Measurements from ENCODE around the gene TRAM2.

The TRAM2 gene

GRCh38 chr6:52551483-52552277 is 25.2 kb downstream of the TRAM2 start:
- no peak overlapping the region for H3K4me3 ChIP-seq (ENCODE audit: insufficient read depth, low read length, poor library complexity, severe bottlenecking)
- H3K27me3 ChIP-seq (ENCODE audit: low read length) = no peaks in the 10 kb centered on the region
- no peak overlapping the region for H3K27ac ChIP-seq (ENCODE audit: low read depth, low read length)
- no peak overlapping the region for H3K9ac ChIP-seq (ENCODE audit: low read length)
- TF ChIP-seq EZH2phosphoT487 (conservative IDR thresholded peaks at IDR 0.05; ENCODE audit: low read length) = no peak
- no peak for TF ChIP-seq CTCF (IDR thresholded peaks at IDR 0.05; ENCODE audit: insufficient read depth, low read length, poor library complexity, severe bottlenecking)
- H3F3A ChIP-seq (ENCODE audit: insufficient read depth) = no peaks in the 10 kb centered on the region
- no peaks in the 10 kb centered on the region for H3K9me2 ChIP-seq (replicated peaks; ENCODE audit: insufficient read depth, low read length)
- no peak overlapping the region for H3K4me2 ChIP-seq (ENCODE audit: low read depth, low read length, poor library complexity, severe bottlenecking)
- no peaks in the 10 kb centered on the region for H4K20me1 ChIP-seq (ENCODE audit: low read depth, low read length)
- H3K36me3 ChIP-seq (ENCODE audit: low read length) = no peaks in the 10 kb centered on the region
- no peak overlapping the region for H2AFZ ChIP-seq (ENCODE audit: low read depth, low read length, severe bottlenecking)
- H3K79me2 ChIP-seq (ENCODE audit: insufficient read depth, low read length) = no peaks in the 10 kb centered on the region
- no peaks in the 10 kb centered on the region for H3K9me3 ChIP-seq (ENCODE audit: insufficient read depth, low read length)

- Histone ChIP-seq H3K27me3 (ENCODE audit: low read length) (no peaks in the 10 kb centered on the region), H3K9me2 (replicated peaks; ENCODE audit: insufficient read depth, low read length) (no peaks in the 10 kb centered on the region), H2AFZ (ENCODE audit: low read depth, low read length, severe bottlenecking) (no peak overlapping the region), H3F3A (ENCODE audit: insufficient read depth) (no peaks in the 10 kb centered on the region), H3K9ac (ENCODE audit: low read length) (no peak overlapping the region), H3K9me3 (ENCODE audit: insufficient read depth, low read length) (no peaks in the 10 kb centered on the region), H3K4me2 (ENCODE audit: low read depth, low read length, poor library complexity, severe bottlenecking) (no peak overlapping the region), H3K4me3 (ENCODE audit: insufficient read depth, low read length, poor library complexity, severe bottlenecking) (no peak overlapping the region), H3K27ac (ENCODE audit: low read depth, low read length) (no peak overlapping the region), H3K79me2 (ENCODE audit: insufficient read depth, low read length) (no peaks in the 10 kb centered on the region), H3K36me3 (ENCODE audit: low read length) (no peaks in the 10 kb centered on the region), H4K20me1 (ENCODE audit: low read depth, low read length) (no peaks in the 10 kb centered on the region)
- TF ChIP-seq CTCF (IDR thresholded peaks at IDR 0.05; ENCODE audit: insufficient read depth, low read length, poor library complexity, severe bottlenecking) = no peak
- no peak for TF ChIP-seq EZH2phosphoT487 (conservative IDR thresholded peaks at IDR 0.05; ENCODE audit: low read length)
These were observed 26.0 kb downstream of the TRAM2 start for GRCh38 chr6:52550870-52551269.

- Histone ChIP-seq H3K9ac (ENCODE audit: low read length) (no peak overlapping the region), H3K9me3 (ENCODE audit: insufficient read depth, low read length) (no peaks in the 10 kb centered on the region), H3K27me3 (ENCODE audit: low read length) (no peaks in the 10 kb centered on the region), H4K20me1 (ENCODE audit: low read depth, low read length) (no peaks in the 10 kb centered on the region), H3K4me3 (ENCODE audit: insufficient read depth, low read length, poor library complexity, severe bottlenecking) (no peak overlapping the region), H3F3A (ENCODE audit: insufficient read depth) (no peaks in the 10 kb centered on the region), H3K27ac (ENCODE audit: low read depth, low read length) (no peak overlapping the region), H3K79me2 (ENCODE audit: insufficient read depth, low read length) (no peaks in the 10 kb centered on the region), H3K4me2 (ENCODE audit: low read depth, low read length, poor library complexity, severe bottlenecking) (no peak overlapping the region), H2AFZ (ENCODE audit: low read depth, low read length, severe bottlenecking) (no peak overlapping the region), H3K9me2 (replicated peaks; ENCODE audit: insufficient read depth, low read length) (no peaks in the 10 kb centered on the region), H3K36me3 (ENCODE audit: low read length) (no peaks in the 10 kb centered on the region)
- no peak for TF ChIP-seq CTCF (IDR thresholded peaks at IDR 0.05; ENCODE audit: insufficient read depth, low read length, poor library complexity, severe bottlenecking)
- TF ChIP-seq EZH2phosphoT487 (conservative IDR thresholded peaks at IDR 0.05; ENCODE audit: low read length) = no peak
These were observed 26.8 kb downstream of the TRAM2 start for GRCh38 chr6:52550014-52550575.
